HG03064 (cell line): ENCODE results near the gene RMND1.

Experiments
- ATAC-seq: cut with Tn5 transposase; IDR thresholded peaks from one replicate; pipeline ENCODE4 v1.9.1; 2021; ENCODE audit warnings: low read depth; ENCODE audit not compliant: unreplicated experiment

Gene RMND1, protein sequence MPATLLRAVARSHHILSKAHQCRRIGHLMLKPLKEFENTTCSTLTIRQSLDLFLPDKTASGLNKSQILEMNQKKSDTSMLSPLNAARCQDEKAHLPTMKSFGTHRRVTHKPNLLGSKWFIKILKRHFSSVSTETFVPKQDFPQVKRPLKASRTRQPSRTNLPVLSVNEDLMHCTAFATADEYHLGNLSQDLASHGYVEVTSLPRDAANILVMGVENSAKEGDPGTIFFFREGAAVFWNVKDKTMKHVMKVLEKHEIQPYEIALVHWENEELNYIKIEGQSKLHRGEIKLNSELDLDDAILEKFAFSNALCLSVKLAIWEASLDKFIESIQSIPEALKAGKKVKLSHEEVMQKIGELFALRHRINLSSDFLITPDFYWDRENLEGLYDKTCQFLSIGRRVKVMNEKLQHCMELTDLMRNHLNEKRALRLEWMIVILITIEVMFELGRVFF

DNA sequence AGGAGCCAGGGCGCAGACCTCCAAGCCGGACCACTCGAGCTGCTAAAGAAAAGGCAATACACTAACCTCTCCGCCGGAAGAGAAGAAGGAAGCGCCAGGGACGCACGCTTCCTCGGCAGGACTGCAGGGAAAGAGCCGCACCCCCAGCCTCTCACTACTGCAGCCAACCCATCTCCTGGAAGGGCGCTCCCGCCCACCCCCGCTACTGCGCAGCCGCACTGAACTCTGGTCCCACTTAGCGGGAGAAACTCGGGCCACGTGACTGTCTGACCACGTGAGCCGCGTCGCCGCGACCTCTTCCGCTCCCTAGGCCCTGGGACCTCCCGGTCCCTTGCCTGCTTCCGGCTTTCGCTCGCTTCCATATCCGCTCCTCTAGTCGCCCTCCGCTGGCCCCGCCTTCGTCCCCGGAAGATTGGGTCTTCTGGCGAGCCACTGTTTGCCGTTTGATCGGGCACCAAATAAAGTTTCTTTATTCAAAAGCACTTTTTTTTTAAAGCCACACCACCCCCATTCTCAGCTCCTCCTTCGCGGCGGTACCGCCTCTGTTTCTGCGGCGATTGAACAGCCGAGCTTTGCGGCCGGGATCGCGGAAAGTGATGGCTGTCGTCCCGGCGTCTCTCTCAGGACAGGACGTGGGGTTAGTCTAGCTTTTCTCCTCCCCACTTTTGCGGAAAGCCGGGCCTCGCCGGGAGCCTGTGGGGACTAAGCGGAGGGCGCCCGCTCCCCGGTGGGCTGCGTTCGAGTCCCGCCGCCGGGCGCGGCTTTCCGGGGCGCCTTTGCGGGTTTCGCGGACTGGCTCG, at the start of gene RMND1:
RMND1 (minus strand) TSS at position 177 of the 800 bp plus-strand sequence. CDS start 6,315 bp downstream, outside the sequence.
- ATAC-seq = peak; percentile 97

DNA sequence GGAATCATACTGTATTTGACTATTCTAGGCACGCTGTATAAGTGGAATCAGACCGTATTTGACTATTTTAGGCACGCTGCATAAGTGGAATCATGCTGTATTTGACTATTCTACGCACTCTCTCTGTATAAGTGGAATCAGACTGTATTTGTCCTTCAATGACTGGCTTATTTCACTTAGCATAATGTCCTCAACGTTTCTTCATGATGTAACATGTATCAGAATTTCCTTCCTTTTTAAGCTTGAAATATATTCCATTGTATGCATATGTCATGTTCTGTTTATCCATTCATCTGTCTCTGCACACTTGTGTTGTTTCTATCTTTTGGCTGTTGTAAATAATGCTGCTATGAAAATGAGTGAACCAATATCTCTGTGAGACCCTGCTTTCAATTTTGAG, 47.6 kb upstream of the RMND1 start:
- ATAC-seq = no peak

DNA sequence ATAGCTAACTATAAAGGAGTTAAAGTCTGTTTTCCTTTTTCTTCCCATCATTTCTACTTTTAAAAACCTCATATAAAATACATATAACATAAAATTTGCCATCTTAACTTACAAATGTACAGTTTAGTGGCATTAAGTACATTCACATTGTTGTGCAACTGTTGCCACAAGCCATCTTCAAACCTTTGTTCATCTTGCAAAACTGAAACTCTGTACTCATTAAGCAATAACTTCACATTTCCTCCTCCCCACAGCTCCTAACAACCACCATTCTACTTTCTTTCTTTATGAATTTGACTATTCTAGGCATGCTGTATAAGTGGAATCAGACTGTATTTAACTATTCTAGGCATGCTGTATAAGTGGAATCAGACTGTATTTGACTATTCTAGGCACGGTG, 46.4 kb upstream of the RMND1 start:
- peak; percentile 84 for ATAC-seq

DNA sequence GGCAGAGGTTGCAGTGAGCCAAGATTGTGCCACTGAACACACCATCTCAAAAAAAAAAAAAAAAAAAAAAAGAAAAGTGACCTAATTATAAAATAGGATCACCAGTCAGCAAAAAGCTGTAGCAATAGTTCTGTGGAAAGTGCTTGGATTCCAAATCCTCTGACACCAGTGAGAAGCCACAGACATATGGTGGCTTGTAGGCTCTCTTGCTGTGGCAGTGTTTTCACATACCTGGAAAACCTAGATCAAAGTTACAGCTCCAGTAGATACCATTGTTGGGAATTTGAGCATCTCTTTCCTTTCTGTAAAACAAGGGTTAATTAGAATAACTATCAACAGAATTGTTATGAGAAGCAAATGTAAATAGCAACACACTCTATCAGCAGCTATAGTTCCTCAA, 46.0 kb upstream of the RMND1 start:
- no peak for ATAC-seq

DNA sequence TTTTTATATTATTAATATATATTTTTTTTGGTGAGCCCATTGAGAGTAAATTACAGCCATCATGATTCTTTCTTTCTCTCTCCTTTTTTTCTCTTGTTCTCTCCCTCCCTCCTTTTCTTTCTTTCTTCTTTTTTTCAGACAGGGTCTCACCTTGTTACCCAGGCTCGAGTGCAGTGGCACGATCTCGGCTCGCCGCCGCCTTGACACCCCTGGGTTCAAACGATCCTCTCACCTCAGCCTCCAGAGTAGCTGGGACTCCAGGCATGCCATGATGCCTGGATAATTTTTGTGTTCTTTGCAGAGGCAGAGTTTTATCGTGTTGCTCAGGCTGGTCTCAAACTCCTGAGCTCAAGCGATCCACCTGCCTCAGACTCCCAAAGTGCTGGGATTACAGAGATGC, 43.5 kb upstream of the RMND1 start:
- no peak for ATAC-seq

DNA sequence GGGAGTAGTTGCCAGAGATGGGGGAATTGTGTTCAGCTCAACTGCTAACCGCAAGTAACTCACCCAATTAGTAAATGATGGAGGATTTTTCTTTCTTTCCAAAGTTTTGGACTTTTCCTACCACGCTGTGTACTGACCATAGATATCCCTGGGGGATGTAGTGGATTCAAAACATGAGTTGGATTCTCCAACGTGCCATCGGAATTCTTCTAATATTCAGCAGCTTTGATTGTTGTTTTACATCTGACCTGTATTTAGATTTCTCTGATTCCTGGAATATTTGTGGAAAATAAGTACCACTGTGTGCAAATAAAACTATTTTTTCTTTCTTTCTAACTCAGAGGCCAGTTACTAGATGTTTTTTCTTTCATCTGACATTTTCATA, 43.0 kb upstream of the RMND1 start:
- no peak for ATAC-seq

DNA sequence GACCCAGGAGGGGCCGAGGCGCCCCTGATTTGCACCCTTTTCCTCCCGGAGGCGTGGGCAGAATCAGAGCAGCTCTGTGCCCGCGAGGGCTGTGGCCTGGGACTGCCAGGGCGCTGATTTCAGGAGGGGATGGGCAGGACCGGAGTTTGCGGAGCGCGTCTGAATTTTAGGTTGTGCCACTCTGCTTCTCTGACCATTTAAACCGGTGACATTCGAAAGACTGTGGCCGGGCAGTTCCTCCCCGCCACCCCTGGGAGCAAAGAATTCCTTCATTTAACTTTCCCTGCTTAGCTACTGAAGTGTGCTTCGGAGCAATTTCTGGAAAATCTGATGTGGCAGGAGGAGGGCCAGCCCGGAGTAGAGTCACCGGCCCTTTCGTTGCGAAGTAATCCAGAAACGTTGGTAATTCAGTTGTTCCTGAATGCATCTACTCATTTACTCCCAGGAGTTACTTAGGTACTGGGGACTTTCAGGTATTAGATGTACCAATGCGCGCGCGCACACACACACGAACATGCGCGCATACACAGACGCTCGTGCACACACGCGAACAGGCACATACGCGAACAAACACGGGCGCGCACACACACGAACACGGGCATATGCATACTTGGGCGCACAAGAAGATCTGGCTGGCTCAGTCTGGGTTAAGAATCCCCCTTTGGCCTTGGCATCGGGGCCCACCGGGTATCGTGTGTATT, 42.5 kb upstream of the RMND1 start:
- ATAC-seq = no peak

DNA sequence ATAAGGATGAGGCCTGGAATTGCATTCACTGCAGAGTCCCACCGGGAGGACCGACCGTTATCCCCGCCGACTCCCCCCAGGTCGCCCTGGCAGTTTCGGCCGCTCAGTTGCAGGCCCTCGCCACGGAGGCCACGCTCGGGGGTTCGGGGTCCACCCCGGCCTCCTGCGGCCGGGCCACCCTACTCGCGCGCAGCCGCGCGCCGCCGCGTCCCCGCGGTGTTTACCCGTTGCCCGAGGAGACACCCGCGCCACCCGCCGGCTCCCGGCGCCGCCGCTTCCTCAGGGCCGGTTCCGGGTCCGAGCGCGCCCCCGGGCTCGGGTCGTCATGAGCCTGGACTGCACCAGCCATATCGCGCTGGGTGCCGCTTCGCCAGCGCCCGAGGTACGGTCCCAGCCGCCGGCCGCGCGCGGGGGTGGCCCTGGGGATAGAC, 41.9 kb upstream of the RMND1 start, which contains the start of gene CCDC170:
CCDC170 (plus strand) TSS at position 214 of the 431 bp plus-strand sequence; CDS start at position 326, 112 bp downstream.
- ATAC-seq = no peak

DNA sequence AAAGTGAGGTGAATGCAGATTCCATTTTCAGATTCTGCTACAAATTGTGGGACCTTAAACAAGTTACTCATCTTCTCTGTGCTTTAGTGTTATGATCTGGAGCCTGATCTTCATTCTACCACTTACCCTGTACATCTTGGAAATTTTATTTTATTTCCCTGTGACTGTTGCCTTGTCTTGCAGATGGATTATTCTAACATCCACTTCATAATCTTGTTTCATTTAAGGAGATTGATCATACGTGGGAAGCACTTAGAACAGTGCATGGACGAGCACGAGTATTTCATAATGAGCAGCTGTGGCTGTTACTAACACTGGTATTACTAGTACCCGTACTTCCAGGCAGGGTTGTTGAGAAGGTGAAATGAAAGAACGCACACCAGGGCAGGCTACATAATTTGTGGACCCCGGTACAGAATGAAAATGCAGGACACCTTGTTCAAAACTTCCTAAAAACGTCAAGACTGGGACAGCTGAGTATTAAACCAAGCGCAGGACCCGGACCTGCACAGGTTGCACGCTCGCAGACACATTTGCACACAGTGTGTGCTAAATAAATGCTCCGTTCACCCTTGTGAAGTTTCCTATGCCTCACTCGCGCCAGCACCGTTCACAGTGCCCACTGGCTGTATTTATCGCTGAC, 41.4 kb upstream of the RMND1 start:
- ATAC-seq = no peak

DNA sequence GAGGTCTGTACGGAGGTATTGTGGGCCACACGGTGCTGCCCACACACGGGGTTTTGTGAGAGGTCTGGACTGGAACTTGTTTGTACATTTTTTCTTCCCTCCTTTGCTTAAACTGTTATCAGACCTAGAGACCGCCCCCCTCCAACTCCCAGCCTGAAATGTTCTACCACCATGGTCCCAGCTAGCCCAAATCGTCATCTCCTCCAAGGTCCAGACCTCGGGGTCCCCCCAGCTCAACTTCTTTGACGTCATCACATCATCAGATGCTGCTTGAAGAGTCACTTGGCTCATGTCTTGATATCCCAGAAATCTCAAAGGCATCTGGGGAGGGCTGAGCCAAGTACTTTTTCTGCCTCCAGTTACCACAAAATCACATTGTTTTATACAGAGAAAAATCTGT, 39.1 kb upstream of the RMND1 start:
- no peak for ATAC-seq

DNA sequence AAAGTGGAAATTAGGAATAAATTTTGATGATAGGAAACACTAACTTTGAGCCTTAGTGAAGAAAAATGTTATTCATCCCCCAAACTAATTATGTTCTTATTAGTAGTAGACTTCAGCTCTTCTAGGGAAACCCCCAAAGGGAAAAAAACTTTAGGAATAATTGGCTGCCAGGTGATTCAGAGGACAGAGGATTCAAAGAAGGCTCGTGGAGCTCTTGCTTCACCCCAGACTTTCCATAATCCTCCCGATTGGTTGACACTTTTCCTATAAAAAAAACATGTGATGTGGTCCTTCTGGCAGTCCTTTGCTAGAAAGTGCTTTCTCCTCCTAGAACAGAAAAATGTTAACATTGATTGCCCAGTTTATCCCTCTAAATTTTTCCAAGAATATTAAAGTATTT, 36.3 kb upstream of the RMND1 start:
- ATAC-seq = no peak

DNA sequence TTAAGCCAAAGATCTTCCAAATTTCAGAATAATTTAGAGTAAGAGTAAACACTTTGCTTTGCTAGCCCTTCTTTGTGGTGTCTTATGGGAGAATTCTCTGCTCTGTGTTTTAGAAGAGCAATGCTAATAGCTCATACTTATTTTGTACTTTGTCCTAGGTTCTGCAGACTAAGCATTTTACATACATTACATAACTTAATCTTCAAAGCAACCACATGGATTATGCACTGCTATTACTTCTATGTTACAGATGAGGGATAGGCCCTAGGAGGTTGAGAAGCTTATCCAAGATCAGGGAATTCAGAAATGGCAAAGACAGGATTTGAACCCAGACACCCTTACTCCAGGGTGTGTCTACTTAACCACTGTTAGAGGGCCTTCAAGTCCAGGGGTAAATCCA, 32.1 kb upstream of the RMND1 start:
- no peak for ATAC-seq

DNA sequence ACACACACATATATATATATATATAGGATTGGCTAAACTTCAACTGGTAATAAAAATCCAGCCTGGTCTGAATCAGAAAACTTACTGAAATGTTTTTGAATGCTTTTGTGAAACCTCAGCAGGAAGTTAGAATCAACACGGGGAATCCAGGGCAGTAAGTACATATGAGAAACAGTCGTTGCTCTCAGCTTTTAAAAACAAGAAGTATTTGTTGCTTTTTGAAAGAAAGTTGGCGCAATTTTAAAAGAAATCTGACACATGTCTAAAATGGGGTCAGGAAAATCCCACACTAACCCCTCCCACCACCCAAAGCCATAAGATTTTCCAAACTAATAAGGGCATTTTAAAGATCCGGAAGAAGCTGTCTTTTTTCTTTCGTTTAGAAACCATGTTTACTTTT, 30.4 kb upstream of the RMND1 start:
- no peak for ATAC-seq

DNA sequence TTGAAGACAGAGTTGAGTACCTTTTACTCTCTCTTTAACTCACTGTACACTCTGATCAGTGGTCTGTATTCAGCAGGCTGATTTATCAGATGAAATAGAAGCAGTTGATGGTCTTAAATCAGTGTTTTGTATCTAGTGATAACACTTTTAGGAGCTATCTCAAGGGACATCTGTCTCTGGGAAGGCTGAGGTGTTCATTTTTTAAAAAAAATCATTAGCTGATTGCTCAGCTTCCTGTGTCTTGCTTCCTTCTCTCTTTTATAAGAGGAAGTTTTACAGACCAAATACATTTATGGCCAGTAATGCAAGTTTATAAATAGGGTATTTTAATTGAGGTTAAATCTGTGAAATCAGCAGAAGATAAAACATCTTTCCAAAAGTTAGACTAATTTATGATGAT, 29.9 kb upstream of the RMND1 start:
- ATAC-seq = no peak

DNA sequence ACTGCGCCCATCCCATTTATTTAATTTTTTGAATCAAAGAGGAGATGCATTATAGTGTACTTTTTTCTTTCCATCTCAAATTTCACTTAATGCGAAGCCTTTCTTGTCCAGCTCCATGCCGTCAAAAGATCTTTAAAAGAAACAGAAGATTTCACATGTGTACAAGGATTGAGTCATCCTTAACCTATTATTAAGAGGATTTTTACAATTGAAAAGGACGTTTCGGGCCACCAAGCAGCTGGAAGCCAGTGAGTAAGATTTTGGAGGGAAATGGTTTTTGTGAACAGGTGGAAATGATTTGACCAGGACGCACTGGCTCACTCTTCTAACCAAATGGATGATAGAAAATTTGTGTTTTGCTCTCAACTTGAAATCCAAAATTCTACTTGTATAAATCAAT, 26.7 kb upstream of the RMND1 start:
- no peak for ATAC-seq

DNA sequence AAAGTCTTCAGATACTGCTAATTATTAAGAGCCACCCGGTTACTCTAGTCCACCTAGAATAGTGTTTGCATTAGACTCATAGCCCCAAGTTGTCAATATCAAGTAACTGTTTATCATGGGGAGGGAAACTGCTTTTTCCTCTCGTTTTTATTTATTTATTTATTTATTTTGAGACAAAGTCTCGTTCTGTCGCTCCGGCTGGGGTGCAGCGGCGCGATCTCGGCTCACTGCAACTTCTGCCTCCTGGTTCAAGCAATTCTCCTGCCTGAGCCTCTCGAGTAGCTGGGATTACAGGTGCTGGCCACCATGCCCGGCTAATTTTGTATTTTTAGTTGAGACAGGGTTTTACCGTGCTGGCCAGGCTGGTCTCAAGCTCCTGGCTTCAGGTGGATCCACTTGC, 25.8 kb upstream of the RMND1 start:
- ATAC-seq = no peak

DNA sequence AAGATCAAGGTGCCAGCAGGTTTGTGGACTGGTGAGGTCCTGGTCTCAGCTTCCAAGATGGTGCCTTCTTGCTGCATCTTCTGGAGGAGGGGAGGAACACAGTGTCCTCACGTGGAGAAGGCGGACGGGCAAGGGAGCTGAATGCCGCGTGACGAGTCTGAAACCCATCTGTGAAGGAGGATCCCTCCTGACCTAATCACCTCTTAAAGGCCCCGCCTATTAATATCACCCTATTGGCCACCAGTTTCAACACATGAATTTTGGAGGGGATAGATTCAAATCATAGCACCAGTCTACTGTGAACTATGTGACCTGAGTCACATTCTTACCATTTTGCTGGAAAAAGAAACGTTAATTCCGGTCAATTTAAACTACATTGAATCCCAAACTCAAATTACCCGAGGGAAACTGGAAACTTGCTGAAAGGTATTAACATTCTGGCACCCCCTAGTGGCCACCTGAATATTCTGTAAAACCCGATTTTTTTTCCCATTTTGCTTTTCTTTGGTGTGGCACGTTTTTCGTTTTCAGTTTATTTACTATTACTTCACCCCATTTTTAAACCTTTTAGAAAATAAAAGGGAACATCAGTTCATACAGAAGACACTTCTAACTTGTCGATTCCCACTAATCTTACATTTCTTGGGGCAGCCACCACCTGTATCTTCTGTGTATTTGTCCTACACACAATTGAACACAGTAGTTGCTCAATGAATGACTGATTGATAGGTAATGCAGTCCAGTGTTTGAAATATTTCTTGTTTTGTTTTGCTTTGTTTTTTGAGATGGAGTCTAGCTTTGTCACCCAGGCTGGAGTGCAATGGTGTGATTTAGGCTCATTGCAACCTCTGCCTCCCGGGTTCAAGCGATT, 24.0 kb upstream of the RMND1 start:
- ATAC-seq = no peak

DNA sequence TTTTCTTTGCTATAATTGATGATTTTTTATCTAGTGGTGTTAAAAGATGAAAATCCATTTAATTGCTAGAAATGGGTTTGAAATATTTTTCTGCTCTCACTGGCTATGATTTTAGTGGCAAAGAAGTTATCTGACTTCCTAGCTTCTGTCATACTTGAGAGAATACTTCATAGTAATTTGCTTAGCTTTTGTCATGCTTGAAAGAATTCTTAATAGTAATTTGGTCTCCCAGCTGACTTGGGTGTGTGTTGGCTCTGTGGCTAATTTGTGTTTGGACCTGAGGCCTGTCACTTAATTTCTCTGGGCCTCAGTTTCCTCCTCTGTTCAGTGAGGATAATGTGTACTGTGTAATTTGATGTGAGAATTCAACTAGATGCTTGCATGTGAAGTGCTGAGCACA, 12.8 kb upstream of the RMND1 start:
- no peak for ATAC-seq

DNA sequence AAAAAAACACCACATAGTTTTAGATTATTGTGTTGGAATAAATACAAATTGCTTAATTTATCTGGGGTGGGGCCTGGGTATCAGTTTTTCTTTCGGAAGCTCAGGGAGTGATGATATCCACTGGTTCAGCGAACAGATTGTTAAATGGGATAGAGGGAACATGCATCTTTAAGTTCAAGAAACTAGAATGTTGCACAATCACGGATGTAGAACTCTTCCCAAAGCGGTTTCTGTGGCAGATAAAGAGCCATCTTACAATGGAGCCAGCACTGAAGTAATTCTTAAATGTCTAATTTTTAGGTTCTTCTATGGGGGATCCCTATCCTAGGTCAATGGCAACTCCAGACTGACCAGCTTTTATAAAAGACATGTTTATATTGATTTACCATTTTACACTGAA, 9.7 kb upstream of the RMND1 start:
- ATAC-seq = no peak
